ENCODE data around the gene EHHADH.

GRCh38 chr3:185267193-185267592, 13.3 kb upstream of the EHHADH start:
- TF ChIP-seq, protein P1, sequence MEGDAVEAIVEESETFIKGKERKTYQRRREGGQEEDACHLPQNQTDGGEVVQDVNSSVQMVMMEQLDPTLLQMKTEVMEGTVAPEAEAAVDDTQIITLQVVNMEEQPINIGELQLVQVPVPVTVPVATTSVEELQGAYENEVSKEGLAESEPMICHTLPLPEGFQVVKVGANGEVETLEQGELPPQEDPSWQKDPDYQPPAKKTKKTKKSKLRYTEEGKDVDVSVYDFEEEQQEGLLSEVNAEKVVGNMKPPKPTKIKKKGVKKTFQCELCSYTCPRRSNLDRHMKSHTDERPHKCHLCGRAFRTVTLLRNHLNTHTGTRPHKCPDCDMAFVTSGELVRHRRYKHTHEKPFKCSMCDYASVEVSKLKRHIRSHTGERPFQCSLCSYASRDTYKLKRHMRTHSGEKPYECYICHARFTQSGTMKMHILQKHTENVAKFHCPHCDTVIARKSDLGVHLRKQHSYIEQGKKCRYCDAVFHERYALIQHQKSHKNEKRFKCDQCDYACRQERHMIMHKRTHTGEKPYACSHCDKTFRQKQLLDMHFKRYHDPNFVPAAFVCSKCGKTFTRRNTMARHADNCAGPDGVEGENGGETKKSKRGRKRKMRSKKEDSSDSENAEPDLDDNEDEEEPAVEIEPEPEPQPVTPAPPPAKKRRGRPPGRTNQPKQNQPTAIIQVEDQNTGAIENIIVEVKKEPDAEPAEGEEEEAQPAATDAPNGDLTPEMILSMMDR (IDR thresholded peaks at IDR 0.05) = no peak
- no peak for TF ChIP-seq POLR2A (IDR thresholded peaks at IDR 0.05)

All from body of pancreas (tissue), 4 donors.